ENCODE measurements around the gene ABHD1.

DNA sequence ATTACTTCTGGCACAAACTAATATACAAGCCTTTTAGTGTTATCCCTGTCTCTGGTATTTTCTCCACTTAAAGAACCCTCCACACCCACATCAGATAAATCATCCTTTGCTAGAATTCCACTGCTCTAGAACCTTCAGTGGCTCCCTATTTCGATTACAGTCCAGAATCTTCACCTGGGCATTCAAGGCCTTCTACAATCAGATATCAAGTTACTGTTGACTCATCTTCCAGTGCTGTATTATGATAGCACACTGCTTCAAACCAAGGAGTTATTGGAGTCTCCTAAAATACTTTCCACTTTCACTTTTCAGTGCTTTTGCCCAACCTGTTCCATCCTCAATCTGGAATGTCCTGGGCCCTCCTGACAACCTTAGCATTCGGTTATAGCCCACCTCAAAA, 8.1 kb upstream of the ABHD1 start:
- TF ChIP-seq, protein P1, sequence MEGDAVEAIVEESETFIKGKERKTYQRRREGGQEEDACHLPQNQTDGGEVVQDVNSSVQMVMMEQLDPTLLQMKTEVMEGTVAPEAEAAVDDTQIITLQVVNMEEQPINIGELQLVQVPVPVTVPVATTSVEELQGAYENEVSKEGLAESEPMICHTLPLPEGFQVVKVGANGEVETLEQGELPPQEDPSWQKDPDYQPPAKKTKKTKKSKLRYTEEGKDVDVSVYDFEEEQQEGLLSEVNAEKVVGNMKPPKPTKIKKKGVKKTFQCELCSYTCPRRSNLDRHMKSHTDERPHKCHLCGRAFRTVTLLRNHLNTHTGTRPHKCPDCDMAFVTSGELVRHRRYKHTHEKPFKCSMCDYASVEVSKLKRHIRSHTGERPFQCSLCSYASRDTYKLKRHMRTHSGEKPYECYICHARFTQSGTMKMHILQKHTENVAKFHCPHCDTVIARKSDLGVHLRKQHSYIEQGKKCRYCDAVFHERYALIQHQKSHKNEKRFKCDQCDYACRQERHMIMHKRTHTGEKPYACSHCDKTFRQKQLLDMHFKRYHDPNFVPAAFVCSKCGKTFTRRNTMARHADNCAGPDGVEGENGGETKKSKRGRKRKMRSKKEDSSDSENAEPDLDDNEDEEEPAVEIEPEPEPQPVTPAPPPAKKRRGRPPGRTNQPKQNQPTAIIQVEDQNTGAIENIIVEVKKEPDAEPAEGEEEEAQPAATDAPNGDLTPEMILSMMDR (IDR thresholded peaks at IDR 0.05), result no peak
- TF ChIP-seq POLR2AphosphoS5 (IDR thresholded peaks at IDR 0.05), result no peak

Measured in sigmoid colon (tissue), 4 donors.